GM21825 (cell line): ENCODE data around the gene SYK.

Experiments
- ATAC-seq: cut with Tn5 transposase; IDR thresholded peaks from one replicate; pipeline ENCODE4 v1.9.1; 2021; ENCODE audit warnings: mild to moderate bottlenecking, moderate library complexity; ENCODE audit not compliant: unreplicated experiment

The SYK gene

DNA sequence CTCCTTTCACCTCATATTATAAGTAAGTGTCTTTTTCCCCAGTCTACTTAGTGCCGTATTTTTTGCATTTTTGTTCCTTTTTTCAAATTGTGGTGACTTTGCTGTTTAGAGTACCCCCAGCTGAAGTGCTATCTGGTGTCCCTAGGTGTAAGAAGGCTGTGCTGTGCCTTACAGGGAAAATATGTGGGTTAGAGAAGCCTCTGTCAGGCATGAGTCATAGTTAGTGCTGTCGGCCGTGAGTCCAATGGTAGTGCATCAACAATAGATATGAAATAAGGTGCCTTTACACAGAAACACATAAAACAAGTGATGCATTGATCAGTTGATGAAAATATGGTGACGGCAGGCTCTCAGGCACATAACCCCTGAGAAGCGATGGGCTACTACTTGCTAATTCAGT lies 20.1 kb downstream of the SYK start:
- ATAC-seq, result no peak

DNA sequence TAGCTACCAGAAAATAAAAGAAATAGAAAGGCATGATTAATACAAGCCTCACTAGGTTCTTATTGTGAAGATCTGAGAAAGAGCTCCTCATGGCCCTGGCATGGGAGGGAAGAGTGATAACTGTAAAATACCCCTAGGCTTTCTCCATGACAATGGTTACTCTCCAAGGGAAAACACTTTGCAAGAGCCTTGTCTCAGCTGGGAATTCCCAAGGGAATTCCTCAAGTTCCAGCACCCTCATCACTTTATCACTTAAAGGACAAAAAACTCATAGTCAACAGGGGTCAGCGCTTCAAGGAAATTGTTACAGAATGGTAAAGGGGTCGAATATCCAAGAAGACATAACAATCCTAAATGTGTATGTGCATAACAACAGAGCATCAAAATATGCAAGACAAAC lies 21.2 kb downstream of the SYK start:
- ATAC-seq, result no peak

DNA sequence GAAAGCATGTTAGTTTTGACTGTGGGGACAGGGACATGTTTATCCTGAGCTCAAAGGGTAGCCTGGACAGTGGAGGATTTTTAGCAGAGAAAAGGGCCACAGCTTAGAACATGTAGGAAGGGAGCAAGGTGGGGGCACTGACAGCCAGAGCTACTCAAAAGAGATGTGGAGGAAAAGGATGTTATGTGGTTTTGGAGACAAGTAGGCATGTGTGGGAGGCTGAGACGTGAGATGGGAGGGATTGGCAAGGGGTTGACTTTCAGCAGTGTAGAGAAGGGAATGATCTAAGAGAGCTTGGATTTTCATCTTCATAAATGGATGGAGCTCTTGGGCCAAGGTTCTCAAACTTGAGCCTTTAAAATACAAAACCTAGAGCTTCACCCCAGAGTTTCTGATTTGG lies 24.0 kb downstream of the SYK start:
- ATAC-seq, result no peak

DNA sequence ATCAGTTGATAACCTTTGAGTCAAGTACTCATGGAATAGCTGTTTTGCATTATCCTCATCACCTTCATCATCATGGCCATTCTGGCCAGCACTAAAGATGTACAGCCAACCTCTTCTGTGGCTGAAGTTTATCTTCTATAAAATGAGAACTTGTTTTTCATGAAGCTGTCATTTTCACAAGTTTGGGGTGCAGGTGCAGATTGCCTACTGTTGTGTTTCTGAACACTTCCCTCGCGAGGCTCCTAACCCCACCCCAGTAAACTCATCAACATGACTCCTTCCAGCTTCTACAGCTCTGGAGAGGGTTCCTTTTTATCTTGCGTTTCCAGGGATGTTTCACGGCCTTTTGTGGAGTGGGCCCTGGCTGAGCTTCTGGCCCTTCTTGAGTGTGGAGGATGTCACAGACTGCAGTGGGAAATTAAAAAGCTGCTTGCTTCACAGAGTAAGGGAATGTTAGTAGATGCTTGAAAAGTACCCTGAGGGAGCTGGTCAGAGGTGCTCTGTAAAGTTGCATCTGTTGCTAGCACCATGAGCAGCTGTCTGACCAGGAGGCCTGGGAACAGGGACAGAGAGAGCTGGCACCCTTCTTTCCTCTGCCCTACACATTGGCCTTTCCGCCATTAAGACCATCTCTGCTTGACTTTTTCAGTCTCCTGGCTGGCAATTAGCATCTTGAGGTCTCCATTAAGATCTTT lies 24.9 kb downstream of the SYK start:
- no peak for ATAC-seq

DNA sequence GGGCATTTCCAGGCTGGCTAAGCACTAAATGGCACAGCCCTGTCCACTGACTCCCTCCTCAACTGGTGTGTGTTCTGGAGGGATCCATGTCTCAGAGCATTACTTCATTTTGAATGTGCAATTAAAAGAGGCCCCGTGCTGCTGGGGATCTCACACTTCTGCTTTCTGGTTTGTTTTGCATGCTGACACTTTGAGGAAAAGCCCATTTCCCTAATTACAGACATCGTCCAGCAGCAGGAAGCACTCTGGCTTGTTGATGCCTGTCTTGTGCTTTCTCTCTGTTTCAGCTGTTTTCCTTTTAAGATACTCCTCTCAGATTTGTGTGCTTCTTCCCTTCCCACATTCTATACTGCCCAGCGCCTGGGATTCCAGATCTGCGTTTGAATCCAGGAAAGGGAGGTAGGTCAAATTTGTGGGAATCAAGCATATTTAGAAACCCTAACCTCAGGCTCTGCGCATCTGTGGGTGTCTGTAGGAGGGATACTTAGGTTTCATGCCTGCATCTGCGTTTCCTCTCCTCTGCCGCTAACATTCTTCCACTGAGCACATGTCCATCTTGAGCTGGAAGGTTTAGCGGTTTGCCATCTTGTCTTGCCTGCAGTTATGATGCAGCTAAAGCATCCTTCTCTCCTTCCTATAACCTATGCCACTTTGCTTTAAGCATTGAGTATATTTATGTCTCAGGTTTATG lies 25.7 kb downstream of the SYK start:
- ATAC-seq, result peak; percentile 58

DNA sequence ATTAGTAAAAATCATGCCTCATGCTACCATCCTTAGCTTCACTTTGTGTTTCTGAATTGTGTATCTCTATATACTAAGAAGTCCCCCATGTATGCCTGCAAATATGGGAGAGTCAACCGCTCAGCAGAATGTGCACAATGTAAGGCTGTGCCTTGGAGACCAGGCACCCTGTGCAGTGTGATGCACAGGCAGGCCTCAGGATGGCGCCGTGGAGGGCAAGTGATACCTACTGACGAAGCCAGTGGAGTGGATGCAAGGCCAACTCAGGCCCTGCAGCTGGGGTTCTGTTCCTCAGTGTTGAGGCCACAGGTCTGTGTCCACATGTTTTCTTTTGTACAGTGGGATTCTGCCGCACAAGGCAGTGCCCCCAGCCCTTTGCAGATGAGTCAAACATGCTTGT lies 28.4 kb downstream of the SYK start:
- no peak for ATAC-seq

DNA sequence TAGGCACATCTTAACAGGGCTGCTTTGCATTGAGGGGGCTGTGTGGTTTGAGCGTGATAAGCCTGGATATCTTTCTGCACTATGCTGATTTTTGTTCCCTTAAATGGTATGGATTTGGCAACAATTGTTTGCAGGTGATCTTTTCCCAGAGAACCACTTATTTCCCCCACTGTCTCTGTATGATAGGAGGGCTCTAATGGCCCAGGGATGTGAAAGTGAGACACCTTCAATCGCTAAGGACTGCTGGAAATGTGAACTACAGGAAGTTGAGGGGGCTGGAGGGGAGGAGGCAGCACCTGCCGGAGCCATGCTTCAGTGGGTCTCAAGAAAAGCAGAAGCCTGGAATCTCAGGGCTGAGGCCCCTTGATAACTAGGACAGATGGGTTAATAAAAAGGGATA lies 29.4 kb downstream of the SYK start:
- ATAC-seq, result peak; percentile 39

DNA sequence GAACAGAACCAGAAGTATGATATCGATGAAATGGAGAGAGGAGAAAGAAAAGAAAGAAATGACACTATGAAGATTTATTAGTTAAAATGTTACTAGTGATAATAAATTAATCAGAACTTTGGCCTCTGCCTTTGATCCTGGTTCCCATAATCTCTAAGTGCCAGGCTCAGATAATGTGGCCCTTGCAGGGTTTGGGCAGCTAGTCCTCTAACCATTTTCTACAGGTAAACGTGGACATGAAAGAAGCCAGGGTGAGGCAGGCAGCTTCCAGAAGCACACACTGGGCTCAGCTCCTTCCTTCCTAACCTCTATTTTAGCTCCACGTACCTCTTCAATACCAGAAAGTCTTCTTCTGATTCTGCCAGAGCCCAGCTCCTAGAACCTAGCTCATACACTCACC lies 30.6 kb downstream of the SYK start:
- no peak for ATAC-seq

DNA sequence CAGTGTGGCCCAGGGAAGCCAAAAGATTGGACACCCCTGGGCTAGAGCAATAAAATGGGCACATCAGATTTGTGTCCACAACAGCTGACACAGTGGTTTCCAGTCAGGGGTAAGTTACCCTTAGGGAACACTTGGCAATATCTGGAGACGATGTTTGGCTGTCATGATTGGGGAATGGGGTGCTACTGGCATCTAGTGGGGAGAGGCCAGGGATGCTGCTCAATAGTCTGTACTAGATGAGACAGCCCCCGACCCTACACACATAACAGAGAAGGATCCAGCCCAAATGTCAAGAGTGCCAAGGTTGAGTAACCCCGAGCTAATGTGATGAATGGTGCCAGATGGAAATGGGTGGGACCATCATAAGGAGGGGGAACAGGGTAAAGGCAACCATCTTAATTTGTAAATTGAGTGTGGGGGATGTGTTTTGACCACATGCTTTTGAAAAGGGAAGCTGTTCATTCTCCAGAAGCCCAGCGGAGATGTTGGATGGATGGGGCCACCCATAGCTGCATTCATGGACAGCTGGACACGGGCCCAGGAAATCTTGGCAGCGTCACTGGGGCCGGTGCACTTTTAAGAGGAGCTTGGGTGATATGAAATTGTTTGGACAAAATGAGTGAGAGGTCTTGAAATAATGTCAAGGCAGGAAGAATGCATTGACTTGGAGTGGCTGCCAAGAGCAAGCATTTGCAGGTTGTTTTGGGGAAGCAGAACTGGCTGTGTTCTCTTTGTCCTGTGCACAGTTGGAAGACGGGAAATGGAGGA lies 33.4 kb downstream of the SYK start:
- ATAC-seq, result no peak

DNA sequence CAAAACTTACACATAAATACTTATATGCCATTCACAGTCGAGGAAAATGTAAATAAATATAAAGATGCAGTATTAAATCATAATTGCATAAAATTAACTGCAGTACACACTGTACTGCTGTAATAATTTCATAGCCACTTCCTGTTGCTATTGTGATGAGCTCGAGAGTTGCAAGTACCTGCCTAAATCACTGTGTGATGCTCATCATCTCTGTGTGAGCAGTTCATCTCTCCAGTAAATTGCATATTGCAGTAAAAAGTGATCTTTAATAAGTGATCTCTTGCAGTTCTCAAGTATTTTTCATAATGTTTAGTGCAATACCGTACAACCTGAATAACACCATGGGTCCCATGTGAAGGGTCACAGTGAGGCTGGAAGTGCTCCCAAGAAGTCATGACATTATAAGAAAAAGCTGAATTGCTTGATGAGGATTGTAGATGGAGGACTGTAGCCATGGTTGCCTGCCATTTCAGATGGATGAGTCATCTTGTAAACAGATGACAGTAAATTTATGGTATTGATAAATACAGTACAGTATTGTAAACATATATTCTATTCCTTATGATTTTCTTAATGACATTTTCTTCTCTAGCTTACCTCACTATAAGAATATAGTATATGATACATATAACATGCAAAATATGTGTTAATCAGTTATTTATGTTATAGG lies 34.9 kb downstream of the SYK start:
- no peak for ATAC-seq

DNA sequence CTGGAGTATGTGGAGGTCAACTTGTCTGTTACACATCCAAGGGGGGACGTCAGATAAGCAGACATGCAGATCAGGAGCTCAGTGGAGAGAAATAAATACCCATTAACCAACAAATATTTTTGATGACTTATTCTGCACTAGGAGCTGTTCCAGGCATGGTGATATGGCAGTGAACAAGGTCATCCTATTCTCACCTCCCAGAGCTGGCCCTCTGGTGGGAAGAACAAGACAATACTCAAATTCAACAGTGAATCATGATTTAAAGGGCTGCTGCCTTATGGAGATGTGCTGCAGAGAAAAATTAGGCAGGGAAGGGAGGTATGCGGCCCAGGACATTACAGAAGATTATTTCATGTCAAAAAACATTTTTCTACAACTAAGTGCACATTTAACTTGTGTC lies 36.5 kb downstream of the SYK start:
- ATAC-seq, result no peak

DNA sequence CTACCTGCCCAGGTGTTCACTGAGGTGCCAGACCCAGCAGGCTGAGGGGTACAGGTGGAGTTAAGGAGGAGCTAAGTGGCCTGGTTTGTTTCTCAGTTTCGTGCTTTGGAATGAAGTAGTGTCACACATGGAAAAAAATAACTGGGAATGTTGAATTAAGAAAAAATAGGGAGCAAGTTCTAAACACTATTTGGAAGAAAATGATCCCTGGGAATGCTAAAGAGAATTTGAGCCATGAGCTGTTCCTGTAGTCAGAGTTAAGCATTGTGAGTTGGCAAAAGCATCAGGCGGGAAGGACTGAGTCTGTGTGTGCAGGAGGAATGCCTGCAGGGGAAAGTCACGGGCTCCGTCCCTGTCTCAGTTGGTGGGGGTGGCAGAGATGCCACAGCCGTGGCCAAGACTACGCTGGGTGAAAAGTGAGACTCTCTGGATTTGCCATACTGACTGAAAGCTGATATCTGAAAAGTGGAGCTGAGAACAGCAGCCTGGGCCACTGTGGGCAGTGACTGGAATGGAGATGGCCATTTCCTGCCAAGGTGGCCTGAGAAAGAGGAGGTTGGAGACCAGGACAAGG lies 37.0 kb downstream of the SYK start:
- ATAC-seq, result no peak

DNA sequence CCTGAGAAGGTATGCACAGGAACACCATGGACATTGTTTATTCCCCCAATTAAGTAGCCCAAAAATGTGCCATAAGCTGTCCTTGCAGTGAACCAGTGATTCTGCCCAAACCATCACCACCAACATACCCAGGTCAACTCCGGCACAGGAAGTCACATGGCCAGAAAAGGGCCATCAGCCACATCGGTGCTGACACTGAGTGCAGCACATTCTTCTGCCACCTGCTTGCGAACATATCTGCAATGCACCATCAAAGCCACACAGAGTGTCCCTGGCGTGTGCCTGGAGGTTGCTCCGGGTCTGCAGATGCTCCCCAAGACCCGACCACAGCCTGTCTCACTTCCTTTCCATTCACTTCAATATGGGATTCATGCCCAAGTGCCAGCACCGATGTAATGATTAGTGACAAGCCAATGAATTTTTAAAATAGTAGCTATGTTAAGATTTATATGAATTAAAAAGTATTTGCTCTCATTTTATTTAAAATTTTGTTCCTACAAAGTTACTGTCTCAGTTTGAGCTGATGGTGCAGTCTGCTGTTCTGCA lies 37.6 kb downstream of the SYK start:
- peak; percentile 52 for ATAC-seq

DNA sequence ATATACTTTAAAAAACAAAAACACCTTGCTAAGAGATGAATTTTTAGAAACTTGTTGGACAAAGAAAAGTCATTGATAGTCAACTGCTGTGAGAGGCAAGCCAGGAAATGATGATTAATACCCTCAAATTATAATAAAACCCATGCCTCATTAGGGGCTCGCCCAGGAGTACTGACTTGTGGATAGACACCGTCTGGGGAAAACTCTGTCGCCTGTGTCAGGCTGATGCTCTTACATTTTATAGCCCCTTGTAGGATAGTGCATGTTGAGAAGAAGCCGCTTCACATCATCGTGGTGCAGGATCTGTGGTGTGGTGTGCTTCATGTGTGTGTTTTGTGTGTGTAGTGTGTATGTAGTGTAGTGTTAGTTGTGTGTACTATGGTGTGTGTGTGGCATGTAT lies 39.1 kb downstream of the SYK start:
- ATAC-seq, result no peak

DNA sequence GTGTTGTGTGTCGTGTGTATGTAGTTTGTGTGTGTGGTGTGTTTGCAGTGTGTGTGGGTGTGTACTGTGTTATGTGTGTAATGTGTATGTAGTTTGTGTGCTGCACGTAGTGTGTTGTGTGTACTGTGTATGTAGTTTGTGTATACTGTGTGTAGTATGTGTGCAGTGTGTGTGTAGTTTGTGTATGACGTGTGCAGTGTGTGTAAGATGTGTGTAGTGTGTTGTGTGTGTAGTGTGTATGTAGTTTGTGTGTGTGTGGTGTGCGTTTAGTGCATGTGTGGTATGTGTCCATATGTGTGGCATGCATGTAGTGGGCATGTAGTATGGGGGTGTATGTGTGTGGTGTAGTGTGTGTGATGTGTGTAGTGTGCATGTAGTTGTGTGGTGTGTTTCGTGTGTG lies 39.6 kb downstream of the SYK start:
- no peak for ATAC-seq

DNA sequence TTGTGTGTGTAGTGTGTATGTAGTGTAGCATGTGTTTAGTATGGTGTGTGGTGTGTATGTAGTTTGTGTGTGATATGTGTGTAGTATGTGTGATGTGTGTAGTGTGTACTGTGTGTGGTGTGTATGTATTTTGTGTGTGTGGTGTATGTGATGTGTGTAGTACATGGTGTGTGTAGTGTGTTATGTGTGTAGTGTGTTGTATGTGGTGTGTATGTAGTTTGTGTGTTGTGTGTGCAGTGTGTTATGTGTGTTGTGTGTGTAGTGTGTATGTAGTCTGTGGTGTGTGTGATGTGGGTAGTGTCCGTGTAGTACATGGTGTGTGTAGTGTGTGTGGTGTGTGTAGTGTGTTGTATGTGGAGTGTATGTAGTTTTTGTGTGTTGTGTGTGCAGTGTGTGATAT lies 40.0 kb downstream of the SYK start:
- no peak for ATAC-seq

DNA sequence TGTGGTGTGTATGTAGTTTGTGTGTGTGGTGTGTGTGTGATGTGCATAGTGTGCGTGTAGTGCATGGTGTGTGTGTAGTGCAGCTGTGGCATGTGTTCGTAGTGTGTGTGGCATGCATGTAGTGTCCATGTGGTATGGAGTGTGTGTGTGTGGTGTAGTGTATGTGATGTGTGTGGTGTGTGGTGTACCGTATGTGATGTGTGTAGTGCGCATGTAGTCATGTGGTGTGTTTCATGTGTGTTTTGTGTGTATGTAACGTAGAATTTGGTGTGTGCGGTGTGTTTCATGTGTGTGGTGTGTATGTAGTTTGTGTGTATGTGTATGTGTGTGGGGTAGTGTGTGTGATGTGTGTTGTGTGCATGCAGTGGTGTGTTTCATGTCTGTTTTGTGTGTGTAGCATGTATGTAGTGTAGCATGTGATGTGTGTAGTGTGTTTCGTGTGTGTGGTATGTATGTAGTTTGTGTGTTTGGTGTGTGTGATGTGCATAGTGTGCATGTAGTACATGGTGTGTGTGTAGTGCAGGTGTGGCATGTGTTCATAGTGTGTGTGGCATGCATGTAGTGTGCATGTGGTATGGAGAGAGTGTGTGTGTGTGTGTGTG lies 40.7 kb downstream of the SYK start:
- no peak for ATAC-seq

DNA sequence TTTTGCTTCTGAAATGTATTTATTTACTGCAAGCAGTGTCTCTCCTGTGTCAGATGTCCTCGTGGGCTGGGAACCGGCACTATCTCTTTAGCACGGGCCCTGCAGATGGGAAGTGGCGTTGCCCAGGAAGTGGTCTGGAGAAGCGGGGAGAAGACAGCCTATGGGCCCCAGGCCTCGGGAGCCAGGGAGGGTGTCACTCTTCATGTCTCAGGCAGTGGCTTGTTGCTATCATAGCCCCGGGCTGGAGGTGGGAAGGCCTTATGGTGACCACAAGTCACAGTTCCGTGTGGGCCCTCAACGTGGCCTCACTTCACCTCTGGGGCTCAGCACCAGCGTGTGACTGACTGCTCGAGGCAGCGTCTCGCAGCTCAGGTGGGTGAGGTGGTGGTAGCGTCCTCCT lies 41.4 kb downstream of the SYK start:
- no peak for ATAC-seq

DNA sequence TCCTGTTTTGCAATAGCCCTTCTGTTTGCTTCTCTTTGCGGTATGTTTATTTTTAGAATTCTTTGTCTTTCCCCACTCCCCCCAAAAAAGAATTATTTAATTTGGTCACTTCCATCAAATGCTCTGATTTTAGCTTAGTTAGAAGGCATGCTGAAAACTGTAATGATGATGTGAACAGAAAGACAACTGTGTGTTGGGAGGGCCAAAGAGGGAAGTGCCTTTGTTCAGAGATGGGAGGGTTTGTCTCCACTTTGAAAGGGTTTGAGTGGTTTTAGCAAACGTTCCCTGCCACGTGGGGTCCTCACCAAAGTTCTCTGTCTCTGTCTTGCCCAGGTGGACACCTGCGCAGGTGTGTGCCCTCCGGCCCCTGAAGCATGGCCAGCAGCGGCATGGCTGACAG lies 41.9 kb downstream of the SYK start:
- ATAC-seq, result no peak

DNA sequence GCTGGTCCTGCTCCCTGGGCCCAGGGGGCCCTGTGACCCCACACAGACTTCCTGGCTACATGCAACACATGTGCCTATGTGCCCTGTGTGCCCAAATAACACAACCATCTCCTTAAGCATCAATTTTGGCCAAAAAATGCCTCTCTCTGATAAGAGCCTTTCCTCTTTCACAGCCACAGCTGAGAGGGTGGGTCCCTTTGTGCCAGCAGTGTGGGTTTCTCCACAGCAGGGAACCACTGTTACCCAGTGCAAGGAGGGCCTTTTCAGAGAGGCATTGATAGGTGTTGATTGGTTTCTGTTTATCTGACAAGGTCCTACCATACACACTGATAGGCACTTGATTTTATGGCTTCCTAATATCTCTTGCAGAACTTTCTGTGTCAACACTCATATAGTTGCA lies 42.7 kb downstream of the SYK start:
- ATAC-seq, result no peak
